Astrocyte of the cerebellum (primary cell): ENCODE data around the gene CDK5RAP3.

Experiments used
- DNase-seq: peaks from one replicate; pipeline ENCODE4 v3.0.0-alpha.2; 2011; ENCODE audit warnings: low read depth
- H3K4me3 ChIP-seq: 2 replicates; pipeline ENCODE4 v1.5.1; 2011; ENCODE audit warnings: mild to moderate bottlenecking, low read depth, low read length, moderate library complexity
- CTCF ChIP-seq: IDR thresholded peaks from 2 replicates; pipeline ENCODE4 v1.5.1; 2012; ENCODE audit warnings: low read length, low read depth, moderate library complexity, mild to moderate bottlenecking; ENCODE audit errors: missing control alignments
- in situ Hi-C: cut with HindIII; loops from 2 replicates; pipeline ENCODE4 v1.10.0; 2017; ENCODE audit warnings: low sequenced_read_pairs

The CDK5RAP3 gene

DNA sequence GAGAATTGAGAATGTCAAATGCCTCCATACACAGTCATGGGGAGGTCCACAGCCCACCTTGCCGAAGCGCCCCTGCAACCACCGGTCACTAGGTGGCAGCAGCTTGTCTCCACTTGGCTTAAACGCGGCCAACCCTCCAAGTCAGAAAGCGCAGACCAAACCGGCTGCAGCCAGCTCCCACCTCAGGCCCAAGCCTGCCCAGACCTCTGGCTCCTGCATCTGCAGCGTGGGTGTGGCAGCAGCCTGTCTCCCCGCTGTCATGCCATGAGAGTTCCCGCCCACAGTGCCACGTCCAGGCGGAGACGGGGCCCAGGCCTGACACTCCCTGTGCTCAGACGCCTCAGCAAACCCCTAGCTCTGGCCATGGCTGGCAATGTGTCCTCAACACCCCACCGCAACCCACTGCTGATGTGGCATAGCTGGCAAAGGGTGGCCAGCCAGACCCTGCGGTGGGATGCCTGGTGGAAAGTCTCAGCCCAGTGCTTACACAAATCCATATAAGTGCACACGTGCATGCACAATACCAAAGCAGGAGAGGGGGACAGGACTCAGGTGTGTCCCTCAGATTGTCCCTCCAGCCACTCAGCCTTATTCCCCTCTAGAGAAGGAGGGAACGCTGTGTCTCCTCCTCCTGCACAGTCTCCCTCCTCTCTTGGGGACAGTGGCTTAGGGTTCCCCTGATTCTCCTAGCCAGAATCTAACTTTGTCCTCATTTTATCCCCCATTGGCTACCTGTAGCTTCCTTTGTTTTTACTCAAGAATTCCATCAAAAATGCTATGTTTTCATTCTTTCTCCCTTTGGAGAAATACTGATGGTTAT lies 55.8 kb downstream of the CDK5RAP3 start:
- TF ChIP-seq CTCF: peak; percentile 89
- no peak overlapping the region for H3K4me3 ChIP-seq
- peak; percentile 70 for DNase-seq
- in situ Hi-C loops: no loop called here

DNA sequence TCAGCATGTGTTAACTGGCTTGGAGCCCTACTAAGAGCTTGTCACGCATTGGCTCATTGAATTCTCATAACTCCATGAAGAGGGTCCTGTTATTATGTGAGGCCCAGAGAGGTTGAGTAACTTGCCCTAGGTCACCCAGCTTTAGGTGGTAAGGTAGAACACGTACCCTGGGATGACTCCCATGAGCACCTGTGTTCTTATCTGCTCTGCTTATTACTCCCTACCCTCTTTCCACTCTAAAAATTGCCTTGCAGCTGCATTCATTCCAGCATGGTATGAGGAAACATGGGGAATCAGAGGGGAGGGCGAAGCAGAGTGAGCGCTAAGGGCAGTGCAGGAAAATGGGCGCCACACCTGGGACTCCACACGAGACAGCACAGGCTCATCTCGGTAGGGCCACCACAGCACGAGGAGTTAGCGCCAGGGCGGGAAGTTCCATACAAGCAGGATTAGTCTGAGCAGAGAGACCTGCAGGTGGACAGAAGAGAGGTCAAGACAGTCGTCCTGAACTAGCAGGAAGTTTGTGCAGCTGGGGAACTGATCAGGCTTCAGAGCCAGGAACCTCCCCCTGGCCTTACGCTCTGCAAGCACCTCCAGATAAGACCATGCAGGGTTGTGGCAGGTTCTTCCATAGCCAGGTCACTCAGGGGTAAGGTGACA lies 56.5 kb downstream of the CDK5RAP3 start:
- TF ChIP-seq CTCF: no peak
- in situ Hi-C loops: no loop called here
- H3K4me3 ChIP-seq: no peak overlapping the region
- no peak for DNase-seq

- DNase-seq: no peak
- no peak for TF ChIP-seq CTCF
- H3K4me3 ChIP-seq: no peak overlapping the region
- in situ Hi-C loops: no loop called here
Observed at GRCh38 chr17:48028736-48029135, 57.8 kb downstream of the CDK5RAP3 start.

- DNase-seq: peak; percentile 26
- H3K4me3 ChIP-seq: no peak overlapping the region
- in situ Hi-C loops: loop anchor here (5.0 kb wide), 1 partner anchor 52 kb away; no protein-coding TSS in a partner anchor
- no peak for TF ChIP-seq CTCF
Observed at GRCh38 chr17:48030531-48030930, 59.6 kb downstream of the CDK5RAP3 start.
